IMR-90 (cell line): ENCODE measurements around the gene GOT1. TPM values are rescaled to one million over a fixed set of nuclear protein-coding genes. Genes with fewer than 3 reads are reported as not detected.

Experiments
- ATAC-seq: fragments of 200-7000 bp; cut with Tn5 transposase; 2 replicates; pipeline ENCODE4 v1.9.1; 2020; ENCODE audit warnings: low read depth, mild to moderate bottlenecking, moderate library complexity
- BruUV-seq: library from RNA; stranded (reverse); fragments of 400-500 nt; replicated peaks from 2 replicates; lab custom pipeline; 2021; lab: Mats Ljungman, UMichigan
- CTCF ChIA-PET: fragments of 300-600 bp; formaldehyde crosslinking; extraction: SDS; loops from one replicate; lab custom pipeline; 2021; ENCODE audit warnings: antibody characterized with exemption; lab: Yijun Ruan, JAX
- POLR2A ChIA-PET: fragments of 300-600 bp; sonication (Branson Sonifier 250); formaldehyde crosslinking; loops from one replicate; lab custom pipeline; 2022; ENCODE audit warnings: antibody characterized with exemption; ENCODE audit not compliant: unreplicated experiment; lab: Charles Lee
- DNase-seq: peaks from one replicate; pipeline ENCODE4 v3.0.0; 2013
- H2AFZ ChIP-seq: replicated peaks from 2 replicates; pipeline ENCODE3; 2013; ENCODE audit warnings: low read length, mild to moderate bottlenecking; ENCODE audit not compliant: poor library complexity
- H2AK5ac ChIP-seq: 2 replicates; pipeline ENCODE4 v1.6.1; 2013; ENCODE audit warnings: low read depth, low read length, inconsistent platforms
- H2AK9ac ChIP-seq: replicated peaks from 2 replicates; pipeline ENCODE3; 2013; ENCODE audit warnings: mild to moderate bottlenecking, low read depth, low read length, moderate library complexity; ENCODE audit not compliant: poor library complexity
- H2BK120ac ChIP-seq: 2 replicates; pipeline ENCODE4 v1.6.1; 2013; ENCODE audit warnings: low read depth, low read length, inconsistent platforms
- H2BK15ac ChIP-seq: 3 replicates; pipeline ENCODE4 v1.6.1; 2013; ENCODE audit warnings: low read depth, low read length, inconsistent platforms
- H2BK20ac ChIP-seq: 2 replicates; pipeline ENCODE4 v1.6.1; 2013; ENCODE audit warnings: low read depth, mild to moderate bottlenecking, inconsistent platforms, low read length, moderate library complexity
- H2BK5ac ChIP-seq: 2 replicates; pipeline ENCODE4 v1.6.1; 2013; ENCODE audit warnings: mild to moderate bottlenecking, low read depth, low read length, inconsistent platforms; ENCODE audit not compliant: poor library complexity, severe bottlenecking
- H3K14ac ChIP-seq: replicated peaks from 2 replicates; pipeline ENCODE4 v1.6.1; 2013; ENCODE audit warnings: low read depth, low read length, inconsistent platforms
- H3K18ac ChIP-seq: 2 replicates; pipeline ENCODE4 v1.6.1; 2013; ENCODE audit warnings: low read depth, low read length, control low read depth
- H3K23ac ChIP-seq: 2 replicates; pipeline ENCODE4 v1.6.1; 2013; ENCODE audit warnings: low read depth, low read length, inconsistent platforms
- H3K27ac ChIP-seq: 2 replicates; pipeline ENCODE4 v1.5.1; 2013; ENCODE audit warnings: mild to moderate bottlenecking, control low read depth, low read length; ENCODE audit not compliant: insufficient read depth
- H3K27me3 ChIP-seq: 2 replicates; pipeline ENCODE4 v1.6.1; 2013; ENCODE audit warnings: low read length; ENCODE audit not compliant: control insufficient read depth, insufficient read depth
- H3K36me3 ChIP-seq: 2 replicates; pipeline ENCODE4 v1.6.1; 2013; ENCODE audit warnings: low read length, mixed read lengths; ENCODE audit not compliant: control insufficient read depth, insufficient read depth
- H3K4ac ChIP-seq: 2 replicates; pipeline ENCODE4 v1.6.1; 2013; ENCODE audit warnings: low read depth, low read length, inconsistent platforms
- H3K4me1 ChIP-seq: 2 replicates; pipeline ENCODE4 v1.6.1; 2013; ENCODE audit warnings: low read length, mixed read lengths; ENCODE audit not compliant: control insufficient read depth, insufficient read depth
- H3K4me2 ChIP-seq: 2 replicates; pipeline ENCODE4 v1.6.1; 2013; ENCODE audit warnings: low read depth, mild to moderate bottlenecking, control low read depth, low read length, moderate library complexity
- H3K4me3 ChIP-seq: 2 replicates; pipeline ENCODE4 v1.5.1; 2013; ENCODE audit warnings: low read depth, mild to moderate bottlenecking, control low read depth, low read length, moderate library complexity; ENCODE audit not compliant: insufficient read depth
- H3K56ac ChIP-seq: 2 replicates; pipeline ENCODE4 v1.6.1; 2013; ENCODE audit warnings: low read length, inconsistent platforms; ENCODE audit not compliant: insufficient read depth; ENCODE audit errors: extremely low read depth
- H3K79me1 ChIP-seq, 2 experiments: 2 replicates each; pipeline ENCODE4 v1.6.1; 2013; ENCODE audit warnings: low read length in 2 of 2, inconsistent platforms in 1 of 2, low read depth in 1 of 2
- H3K9ac ChIP-seq: 2 replicates; pipeline ENCODE4 v1.6.1; 2013; ENCODE audit warnings: low read depth, low read length, control low read depth
- H3K9me1 ChIP-seq: 2 replicates; pipeline ENCODE4 v1.6.1; 2013; ENCODE audit warnings: low read length, inconsistent platforms; ENCODE audit not compliant: insufficient read depth
- H3K9me3 ChIP-seq: 2 replicates; pipeline ENCODE4 v1.6.1; 2013; ENCODE audit warnings: low read length; ENCODE audit not compliant: control insufficient read depth, insufficient read depth
- H4K20me1 ChIP-seq: 2 replicates; pipeline ENCODE4 v1.6.1; 2013; ENCODE audit warnings: low read length, inconsistent platforms; ENCODE audit not compliant: insufficient read depth
- H4K5ac ChIP-seq: 2 replicates; pipeline ENCODE4 v1.6.1; 2013; ENCODE audit warnings: mild to moderate bottlenecking, low read depth, low read length, control low read depth
- H4K8ac ChIP-seq, 2 experiments: 2 replicates each; pipeline ENCODE4 v1.6.1; 2013; ENCODE audit warnings: low read depth in 2 of 2, low read length in 2 of 2, control low read depth in 1 of 2, inconsistent platforms in 1 of 2
- H4K91ac ChIP-seq: 2 replicates; pipeline ENCODE4 v1.6.1; 2013; ENCODE audit warnings: low read depth, low read length, inconsistent platforms; ENCODE audit not compliant: insufficient read depth
- BHLHE40 ChIP-seq: fragments of 150-350 bp; IDR thresholded peaks from 2 replicates; pipeline ENCODE4 v1.6.1; 2016; ENCODE audit warnings: mild to moderate bottlenecking, low read depth, low read length
- ELK1 ChIP-seq: fragments of 150-350 bp; IDR thresholded peaks from 2 replicates; pipeline ENCODE4 v1.6.1; 2016; ENCODE audit warnings: low read depth, mild to moderate bottlenecking, low read length, moderate library complexity, borderline replicate concordance
- MAFK ChIP-seq: IDR thresholded peaks from 2 replicates; pipeline ENCODE4 v1.6.1; 2012; ENCODE audit warnings: low read depth, low read length, improper control_type of control experiment
- MAZ ChIP-seq: IDR thresholded peaks from 2 replicates; pipeline ENCODE4 v1.6.1; 2012; ENCODE audit warnings: low read depth, mild to moderate bottlenecking, low read length, improper control_type of control experiment, moderate library complexity, borderline replicate concordance
- MXI1 ChIP-seq: IDR thresholded peaks from 2 replicates; pipeline ENCODE4 v1.6.1; 2012; ENCODE audit warnings: low read depth, mild to moderate bottlenecking, low read length, moderate library complexity, borderline replicate concordance
- POLR2A ChIP-seq: IDR thresholded peaks from 2 replicates; pipeline ENCODE4 v1.6.1; 2012; ENCODE audit warnings: mild to moderate bottlenecking, low read depth, low read length
- RAD21 ChIP-seq: IDR thresholded peaks from 2 replicates; pipeline ENCODE4 v1.6.1; 2012; ENCODE audit warnings: low read length, improper control_type of control experiment
- RCOR1 ChIP-seq: IDR thresholded peaks from 2 replicates; pipeline ENCODE4 v1.6.1; 2012; ENCODE audit warnings: mild to moderate bottlenecking, low read length, improper control_type of control experiment; ENCODE audit not compliant: insufficient replicate concordance
- RFX5 ChIP-seq: IDR thresholded peaks from 2 replicates; pipeline ENCODE4 v1.8.0; 2012; ENCODE audit warnings: low read depth, mild to moderate bottlenecking, low read length, moderate library complexity
- SMC3 ChIP-seq: fragments of 150-350 bp; IDR thresholded peaks from 2 replicates; pipeline ENCODE4 v1.6.1; 2016; ENCODE audit warnings: low read depth, mild to moderate bottlenecking, antibody characterized with exemption, low read length, moderate library complexity
- WGBS, 2 experiments: methylation state at CpG; one replicate each; pipeline versions ENCODE4 v1.1.5 to v1.1.7; 2013; ENCODE audit warnings: missing lambda C conversion rate in 2 of 2; ENCODE audit not compliant: insufficient read length in 1 of 2; ENCODE audit errors: extremely low coverage in 2 of 2; 5-methylcytosine and 5-hydroxymethylcytosine counted together
- dilution Hi-C: fragments of 300-500 bp; cut with HindIII; formaldehyde crosslinking; loops from one replicate; pipeline ENCODE4 v1.14.3; 2018; ENCODE audit warnings: low sequenced_read_pairs; ENCODE audit not compliant: unreplicated experiment
- in situ Hi-C: fragments of 300-500 bp; cut with MboI; formaldehyde crosslinking; loops from 3 replicates; pipeline ENCODE4 v1.14.3; 2019; ENCODE audit warnings: low sequenced_read_pairs, inconsistent platforms, mixed read lengths
- intact Hi-C: fragments of 100-400 bp; cut with micrococcal nuclease; formaldehyde crosslinking; loops from 2 replicates; pipeline ENCODE4 v1.10.0; 2022
- polyA plus RNA-seq, 3 experiments: library from polyadenylated mRNA; depleted of rRNA; stranded (reverse); fragments of >200 nt; gene quantifications; 2 replicates each; pipeline ENCODE4 v1.2.3, GENCODE V29; 2012; ENCODE audit warnings: low replicate concordance in 1 of 3
- total RNA-seq: library from RNA; depleted of rRNA; stranded (reverse); fragments of >200 nt; gene quantifications from 2 replicates; pipeline ENCODE4 v1.2.3, GENCODE V29; 2012

The GOT1 gene
- total and polyA plus RNA-seq, 2 of the 4 experiments (the other 2 are of a cell fraction) = 29.4 to 46.1 TPM

GRCh38 chr10:99360934-99361333 is 69.5 kb downstream of the GOT1 start:
- WGBS, 2 experiments = no CpG with 5 or more reads among the region's 5 CpGs
- no peaks in the 10 kb centered on the region for H3K4me1 ChIP-seq
- H3K36me3 ChIP-seq = no peaks in the 10 kb centered on the region
- no peak overlapping the region for H3K4me2 ChIP-seq
- no peak overlapping the region for H2BK120ac ChIP-seq
- no peak overlapping the region for H3K4me3 ChIP-seq
- H3K9me3 ChIP-seq = no peaks in the 10 kb centered on the region
- no peak overlapping the region for H4K8ac ChIP-seq
- no peak overlapping the region for H3K9ac ChIP-seq
- ChIA-PET CTCF (interaction anchor here (1.2 kb wide), 1 partner anchor 31 kb away, joined by 3 read pairs; no protein-coding TSS in a partner anchor), POLR2A (no interaction called here)
- no peak overlapping the region for H4K5ac ChIP-seq
- H3K14ac ChIP-seq = no peak overlapping the region
- H2BK20ac ChIP-seq = no peak overlapping the region
- no peaks in the 10 kb centered on the region for H3K79me1 ChIP-seq
- no peaks in the 10 kb centered on the region; the same call in 1 of the 2 replicates for H3K27me3 ChIP-seq
- H2BK5ac ChIP-seq = no peak overlapping the region
- H2AFZ ChIP-seq = no peak overlapping the region
- no peak overlapping the region for H4K91ac ChIP-seq
- no peaks in the 10 kb centered on the region for H4K20me1 ChIP-seq
- H3K23ac ChIP-seq = no peak overlapping the region
- H2AK9ac ChIP-seq = no peak overlapping the region
- dilution Hi-C loops = no loop called here
- in situ Hi-C loops = no loop called here
- intact Hi-C loops = no loop called here
- no peak overlapping the region for H3K4ac ChIP-seq
- DNase-seq (no peak), ATAC-seq (no peak)
- H2BK15ac ChIP-seq = no peak overlapping the region
- H2AK5ac ChIP-seq = no peak overlapping the region
- no peak overlapping the region for H3K18ac ChIP-seq
- TF ChIP-seq POLR2A (no peak), BHLHE40 (no peak), ELK1 (no peak), RFX5 (no peak), SMC3 (no peak), MXI1 (no peak), RCOR1 (no peak), MAFK (no peak), MAZ (no peak), RAD21 (no peak)
- 0 out of 2 replicates have a peak, but pooled peaks cover 5% of the 10 kb centered on the region for H3K9me1 ChIP-seq
- H3K56ac ChIP-seq = no peak overlapping the region
- no TSS peak for BruUV-seq
- H3K27ac ChIP-seq = no peak overlapping the region
